H9 (cell line): ENCODE measurements around the gene TDRD9. TPM values are rescaled to one million over a fixed set of nuclear protein-coding genes. Genes with fewer than 3 reads are reported as not detected.

Experiments used
- DNase-seq: peaks from one replicate; pipeline ENCODE4 v3.0.0-alpha.2; 2017
- H2AFZ ChIP-seq: one replicate; pipeline ENCODE4 v1.6.1; 2013; ENCODE audit warnings: mild to moderate bottlenecking, low read length, control low read depth, moderate library complexity
- H2AK5ac ChIP-seq: 2 replicates; pipeline ENCODE4 v1.6.1; 2013; ENCODE audit warnings: low read length, control low read depth, mixed read lengths; ENCODE audit not compliant: insufficient read length
- H2BK120ac ChIP-seq: one replicate; pipeline ENCODE4 v1.6.1; 2013; ENCODE audit warnings: low read depth, mild to moderate bottlenecking, low read length, control low read depth, inconsistent platforms; ENCODE audit not compliant: poor library complexity, severe bottlenecking
- H2BK12ac ChIP-seq: 2 replicates; pipeline ENCODE4 v1.6.1; 2013; ENCODE audit warnings: low read length, control low read depth, mixed read lengths, low read depth; ENCODE audit not compliant: insufficient read length
- H2BK15ac ChIP-seq: 2 replicates; pipeline ENCODE4 v1.6.1; 2013; ENCODE audit warnings: low read depth, low read length, control low read depth
- H2BK20ac ChIP-seq: one replicate; pipeline ENCODE4 v1.6.1; 2013; ENCODE audit warnings: low read depth, mild to moderate bottlenecking, low read length, control low read depth, inconsistent platforms; ENCODE audit not compliant: poor library complexity, severe bottlenecking
- H2BK5ac ChIP-seq: 2 replicates; pipeline ENCODE4 v1.6.1; 2013; ENCODE audit warnings: low read length, control low read depth, mixed read lengths; ENCODE audit not compliant: insufficient read length
- H3K14ac ChIP-seq: 2 replicates; pipeline ENCODE4 v1.6.1; 2013; ENCODE audit warnings: low read length, control low read depth; ENCODE audit not compliant: insufficient read depth
- H3K18ac ChIP-seq: 2 replicates; pipeline ENCODE4 v1.6.1; 2013; ENCODE audit warnings: low read depth, mild to moderate bottlenecking, mixed read lengths, low read length, control low read depth; ENCODE audit not compliant: insufficient read length
- H3K23ac ChIP-seq: 2 replicates; pipeline ENCODE4 v1.6.1; 2013; ENCODE audit warnings: low read length, control low read depth, mixed read lengths, low read depth; ENCODE audit not compliant: insufficient read length
- H3K23me2 ChIP-seq: 2 replicates; pipeline ENCODE4 v1.6.1; 2013; ENCODE audit warnings: low read depth, mild to moderate bottlenecking, mixed read lengths, low read length, control low read depth; ENCODE audit not compliant: insufficient read length, poor library complexity, severe bottlenecking
- H3K27ac ChIP-seq: 2 replicates; pipeline ENCODE4 v1.5.1; 2013; ENCODE audit warnings: low read length, control low read depth, mixed read lengths, low read depth; ENCODE audit not compliant: insufficient read length
- H3K27me3 ChIP-seq: 2 replicates; pipeline ENCODE4 v1.6.1; 2013; ENCODE audit warnings: low read length, control low read depth, inconsistent platforms; ENCODE audit not compliant: insufficient read depth
- H3K4ac ChIP-seq: 2 replicates; pipeline ENCODE4 v1.6.1; 2013; ENCODE audit warnings: low read depth, mild to moderate bottlenecking, control low read depth, inconsistent platforms, low read length, moderate library complexity
- H3K4me1 ChIP-seq: 2 replicates; pipeline ENCODE4 v1.6.1; 2013; ENCODE audit warnings: low read length, control low read depth, inconsistent platforms; ENCODE audit not compliant: insufficient read depth
- H3K4me2 ChIP-seq: 2 replicates; pipeline ENCODE4 v1.6.1; 2013; ENCODE audit warnings: low read length, control low read depth, mixed read lengths; ENCODE audit not compliant: insufficient read length, insufficient read depth
- H3K56ac ChIP-seq: 2 replicates; pipeline ENCODE4 v1.6.1; 2013; ENCODE audit warnings: low read depth, mild to moderate bottlenecking, mixed read lengths, low read length, control low read depth; ENCODE audit not compliant: insufficient read length
- H3K79me1 ChIP-seq: 2 replicates; pipeline ENCODE4 v1.6.1; 2013; ENCODE audit warnings: low read depth, mild to moderate bottlenecking, moderate library complexity, low read length, control low read depth, inconsistent platforms; ENCODE audit not compliant: insufficient read depth, poor library complexity, severe bottlenecking
- H3K79me2 ChIP-seq: 2 replicates; pipeline ENCODE4 v1.6.1; 2013; ENCODE audit warnings: low read length, control low read depth, inconsistent platforms; ENCODE audit not compliant: insufficient read depth
- H3K9ac ChIP-seq: 2 replicates; pipeline ENCODE4 v1.6.1; 2013; ENCODE audit warnings: low read length, control low read depth, mixed read lengths; ENCODE audit not compliant: insufficient read length; ENCODE audit errors: extremely low read depth
- H3K9me3 ChIP-seq: one replicate; pipeline ENCODE4 v1.6.1; 2013; ENCODE audit warnings: low read depth, low read length, inconsistent platforms; ENCODE audit not compliant: control insufficient read depth
- H3T11ph ChIP-seq: one replicate; pipeline ENCODE4 v1.6.1; 2013; ENCODE audit warnings: mild to moderate bottlenecking, low read length, control low read depth, inconsistent platforms
- H4K20me1 ChIP-seq: one replicate; pipeline ENCODE4 v1.6.1; 2013; ENCODE audit not compliant: control insufficient read depth, insufficient read length, insufficient read depth
- H4K5ac ChIP-seq: 2 replicates; pipeline ENCODE4 v1.6.1; 2013; ENCODE audit warnings: low read depth, mild to moderate bottlenecking, mixed read lengths, low read length, control low read depth; ENCODE audit not compliant: insufficient read length
- H4K8ac ChIP-seq: replicated peaks from 2 replicates; pipeline ENCODE4 v1.6.1; 2013; ENCODE audit warnings: low read length, control low read depth, mixed read lengths, low read depth; ENCODE audit not compliant: insufficient read length
- H4K91ac ChIP-seq: 2 replicates; pipeline ENCODE4 v1.6.1; 2013; ENCODE audit warnings: low read depth, mild to moderate bottlenecking, moderate library complexity, mixed read lengths, low read length, control low read depth; ENCODE audit not compliant: insufficient read length
- H3K27ac Mint-ChIP-seq, 3 experiments: 2 replicates in 2 of 3; 3 replicates in 1 of 3; pipeline ENCODE4 v1.8.0; 2020 to 2021; ENCODE audit warnings: mixed read lengths in 3 of 3, mild to moderate bottlenecking in 1 of 3, moderate library complexity in 1 of 3
- H3K27me3 Mint-ChIP-seq: 2 replicates; pipeline ENCODE4 v1.8.0; 2021; ENCODE audit warnings: low read depth, mild to moderate bottlenecking, moderate library complexity, mixed read lengths
- H3K36me3 Mint-ChIP-seq, 3 experiments: 2 replicates in 2 of 3; 3 replicates in 1 of 3; pipeline ENCODE4 v1.8.0; 2020 to 2021; ENCODE audit warnings: low read depth in 3 of 3, mixed read lengths in 3 of 3; ENCODE audit not compliant: insufficient read depth in 1 of 3
- H3K4me1 Mint-ChIP-seq, 2 experiments: 2 replicates each; pipeline ENCODE4 v1.8.0; 2020; ENCODE audit warnings: mixed read lengths in 2 of 2
- H3K4me3 Mint-ChIP-seq, 2 experiments: 2 replicates in 1 of 2; 3 replicates in 1 of 2; pipeline ENCODE4 v1.8.0; 2020 to 2021; ENCODE audit warnings: mild to moderate bottlenecking in 2 of 2, mixed read lengths in 2 of 2, moderate library complexity in 1 of 2
- H3K9me3 Mint-ChIP-seq, 2 experiments: 2 replicates in 1 of 2; 3 replicates in 1 of 2; pipeline ENCODE4 v1.8.0; 2020; ENCODE audit warnings: mild to moderate bottlenecking in 2 of 2, mixed read lengths in 2 of 2, moderate library complexity in 1 of 2
- WGBS: extraction: QIAGEN DNeasy Blood & Tissue Kit; methylation state at CpG from one replicate; pipeline ENCODE4 v1.1.7; 2013; ENCODE audit warnings: missing lambda C conversion rate, low lambda C conversion rate, mixed read lengths; ENCODE audit not compliant: insufficient read length; ENCODE audit errors: extremely low coverage; 5-methylcytosine and 5-hydroxymethylcytosine counted together
- total RNA-seq: library from RNA; stranded (reverse); gene quantifications from 2 replicates; pipeline ENCODE4 v1.2.1, GENCODE V29; 2021
- TF ChIP-seq, protein P1 (sequence below): fragments of 200-600 bp; sonication (generic); conservative IDR thresholded peaks from 3 replicates; pipeline ENCODE4 v1.8.0; 2021; ENCODE audit warnings: antibody characterized with exemption, mild to moderate bottlenecking

The TDRD9 gene
- total RNA-seq, 1 experiment from 2014 or later = not detected

- peaks cover 13% of the 10 kb centered on the region for H3K27me3 Mint-ChIP-seq
- Histone ChIP-seq H2BK5ac (no peak overlapping the region), H2BK12ac (no peak overlapping the region), H3K27me3 (no peaks in the 10 kb centered on the region), H3K4me1 (no peaks in the 10 kb centered on the region), H4K8ac (no peak overlapping the region), H3K56ac (no peak overlapping the region), H3K9ac (no peak overlapping the region), H3K23ac (no peak overlapping the region), H2AK5ac (no peak overlapping the region), H2AFZ (no peak overlapping the region), H4K91ac (no peak overlapping the region), H2BK15ac (no peak overlapping the region), H2BK20ac (no peak overlapping the region), H3K27ac (no peak overlapping the region), H3K18ac (no peak overlapping the region), H2BK120ac (no peak overlapping the region), H3T11ph (no peak overlapping the region), H4K20me1 (no peaks in the 10 kb centered on the region), H3K14ac (no peak overlapping the region), H3K4me2 (no peak overlapping the region), H3K4ac (no peak overlapping the region), H3K79me1 (no peaks in the 10 kb centered on the region), H3K79me2 (no peaks in the 10 kb centered on the region), H3K9me3 (no peaks in the 10 kb centered on the region), H4K5ac (no peak overlapping the region), H3K23me2 (no peaks in the 10 kb centered on the region)
- WGBS = no CpG with 5 or more reads among the region's 35 CpGs
- H3K4me3 Mint-ChIP-seq = no peak overlapping the region
- TF ChIP-seq, protein P1, sequence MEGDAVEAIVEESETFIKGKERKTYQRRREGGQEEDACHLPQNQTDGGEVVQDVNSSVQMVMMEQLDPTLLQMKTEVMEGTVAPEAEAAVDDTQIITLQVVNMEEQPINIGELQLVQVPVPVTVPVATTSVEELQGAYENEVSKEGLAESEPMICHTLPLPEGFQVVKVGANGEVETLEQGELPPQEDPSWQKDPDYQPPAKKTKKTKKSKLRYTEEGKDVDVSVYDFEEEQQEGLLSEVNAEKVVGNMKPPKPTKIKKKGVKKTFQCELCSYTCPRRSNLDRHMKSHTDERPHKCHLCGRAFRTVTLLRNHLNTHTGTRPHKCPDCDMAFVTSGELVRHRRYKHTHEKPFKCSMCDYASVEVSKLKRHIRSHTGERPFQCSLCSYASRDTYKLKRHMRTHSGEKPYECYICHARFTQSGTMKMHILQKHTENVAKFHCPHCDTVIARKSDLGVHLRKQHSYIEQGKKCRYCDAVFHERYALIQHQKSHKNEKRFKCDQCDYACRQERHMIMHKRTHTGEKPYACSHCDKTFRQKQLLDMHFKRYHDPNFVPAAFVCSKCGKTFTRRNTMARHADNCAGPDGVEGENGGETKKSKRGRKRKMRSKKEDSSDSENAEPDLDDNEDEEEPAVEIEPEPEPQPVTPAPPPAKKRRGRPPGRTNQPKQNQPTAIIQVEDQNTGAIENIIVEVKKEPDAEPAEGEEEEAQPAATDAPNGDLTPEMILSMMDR = peak; percentile 98
- H3K36me3 Mint-ChIP-seq = no peaks in the 10 kb centered on the region
- DNase-seq = peak; percentile 89
- H3K4me1 Mint-ChIP-seq = peaks cover 6 to 8% of the 10 kb centered on the region in 2 experiments
- no peaks in the 10 kb centered on the region; a peak in 2 of 5 replicates for H3K9me3 Mint-ChIP-seq
- H3K27ac Mint-ChIP-seq = no peak overlapping the region
These were observed 166.6 kb downstream of the TDRD9 start for GRCh38 chr14:104094709-104095425.
